CD14-positive monocyte (primary cell): ENCODE results near the gene KRT75. TPM values are rescaled to one million over a fixed set of nuclear protein-coding genes. Genes with fewer than 3 reads are reported as not detected.

ENCODE experiments used
- DNase-seq, 3 donors: peaks; one replicate each; pipeline ENCODE4 v3.0.0-alpha.2; 2011 to 2022
- H2AFZ ChIP-seq: 2 replicates; pipeline ENCODE4 v1.6.0; 2012; ENCODE audit warnings: mild to moderate bottlenecking, low read depth, low read length, inconsistent platforms; ENCODE audit not compliant: insufficient read depth, poor library complexity, severe bottlenecking
- H3K27ac ChIP-seq, 2 donors: 1 replicate in 1 of 2; 2 replicates in 1 of 2; pipeline ENCODE4 v1.5.1; 2012 to 2013; ENCODE audit warnings: low read length in 2 of 2, control low read depth in 1 of 2, inconsistent platforms in 1 of 2, low read depth in 1 of 2, mild to moderate bottlenecking in 1 of 2
- H3K27me3 ChIP-seq, 2 donors: one replicate each; pipeline versions ENCODE4 v1.6.0 to v1.6.1; 2011 to 2013; ENCODE audit warnings: low read length in 2 of 2; ENCODE audit not compliant: control insufficient read depth in 2 of 2, insufficient read depth in 2 of 2
- H3K36me3 ChIP-seq, 2 donors: replicated peaks in 1 of 2; 1 replicate in 1 of 2; 2 replicates in 1 of 2; pipeline versions ENCODE4 v1.5.1 to v1.6.1; 2012 to 2013; ENCODE audit warnings: low read length in 2 of 2, control low read depth in 1 of 2, inconsistent platforms in 1 of 2, mild to moderate bottlenecking in 1 of 2; ENCODE audit not compliant: insufficient read depth in 2 of 2, control insufficient read depth in 1 of 2
- H3K4me1 ChIP-seq, 2 donors: 1 replicate in 1 of 2; 2 replicates in 1 of 2; pipeline versions ENCODE4 v1.5.1 to v1.6.1; 2012 to 2013; ENCODE audit warnings: low read length in 2 of 2, control low read depth in 1 of 2, inconsistent platforms in 1 of 2, mild to moderate bottlenecking in 1 of 2, moderate library complexity in 1 of 2; ENCODE audit not compliant: insufficient read depth in 2 of 2, control insufficient read depth in 1 of 2
- H3K4me2 ChIP-seq: replicated peaks from 2 replicates; pipeline ENCODE3; 2012; ENCODE audit warnings: low read length, moderate library complexity, mild to moderate bottlenecking; ENCODE audit not compliant: poor library complexity, severe bottlenecking; ENCODE audit errors: extremely low read depth
- H3K4me3 ChIP-seq, 3 experiments: fragments of 200-600 bp in 1 of 3; sonication (generic) in 1 of 3; replicated peaks in 1 of 3; 1 replicate in 2 of 3; 2 replicates in 1 of 3; pipeline ENCODE4 v1.5.1; 2011 to 2013; ENCODE audit warnings: low read length in 3 of 3, mild to moderate bottlenecking in 3 of 3, control low read depth in 2 of 3, low read depth in 2 of 3, inconsistent platforms in 1 of 3, moderate library complexity in 1 of 3
- H3K79me2 ChIP-seq: 2 replicates; pipeline ENCODE4 v1.6.0; 2012; ENCODE audit warnings: mild to moderate bottlenecking, control low read depth, inconsistent platforms, low read length, moderate library complexity; ENCODE audit not compliant: insufficient read depth
- H3K9ac ChIP-seq: 2 replicates; pipeline ENCODE4 v1.6.0; 2017; ENCODE audit warnings: low read length, mild to moderate bottlenecking; ENCODE audit not compliant: insufficient read depth, poor library complexity, severe bottlenecking
- H3K9me3 ChIP-seq, 2 donors: replicated peaks in 1 of 2; 1 replicate in 1 of 2; 2 replicates in 1 of 2; pipeline versions ENCODE4 v1.5.1 to v1.6.1; 2012 to 2013; ENCODE audit warnings: low read length in 2 of 2, control low read depth in 1 of 2; ENCODE audit not compliant: control insufficient read depth in 1 of 2, insufficient read depth in 1 of 2
- H4K20me1 ChIP-seq: 2 replicates; pipeline ENCODE4 v1.6.0; 2012; ENCODE audit warnings: mild to moderate bottlenecking, low read length, control low read depth, moderate library complexity; ENCODE audit not compliant: insufficient read depth
- H3K27ac Mint-ChIP-seq, 7 donors: one replicate each; pipeline ENCODE4 v1.8.0; 2020; ENCODE audit warnings: mild to moderate bottlenecking in 7 of 7, mixed read lengths in 7 of 7, moderate library complexity in 6 of 7, inconsistent platforms in 2 of 7
- H3K27me3 Mint-ChIP-seq, 3 donors: one replicate each; pipeline ENCODE4 v1.8.0; 2021 to 2022; ENCODE audit warnings: low read depth in 3 of 3, mild to moderate bottlenecking in 3 of 3, mixed read lengths in 3 of 3, moderate library complexity in 3 of 3, inconsistent platforms in 1 of 3
- H3K36me3 Mint-ChIP-seq, 2 donors: one replicate each; pipeline ENCODE4 v1.8.0; 2020; ENCODE audit warnings: mixed read lengths in 2 of 2, inconsistent platforms in 1 of 2, mild to moderate bottlenecking in 1 of 2
- H3K4me1 Mint-ChIP-seq: one replicate; pipeline ENCODE4 v1.8.0; 2020; ENCODE audit warnings: mild to moderate bottlenecking, mixed read lengths
- H3K4me3 Mint-ChIP-seq, 2 donors: one replicate each; pipeline ENCODE4 v1.8.0; 2020; ENCODE audit warnings: mild to moderate bottlenecking in 2 of 2, mixed read lengths in 2 of 2, moderate library complexity in 1 of 2
- H3K9me3 Mint-ChIP-seq, 7 donors: one replicate each; pipeline ENCODE4 v1.8.0; 2020 to 2022; ENCODE audit warnings: mixed read lengths in 7 of 7, mild to moderate bottlenecking in 6 of 7, moderate library complexity in 6 of 7, inconsistent platforms in 2 of 7
- WGBS: methylation state at CpG from one replicate; pipeline ENCODE4 v1.1.5; 2013; ENCODE audit warnings: missing lambda C conversion rate; ENCODE audit not compliant: insufficient coverage; 5-methylcytosine and 5-hydroxymethylcytosine counted together
- intact Hi-C, 2 donors: fragments of 100-400 bp; cut with micrococcal nuclease; formaldehyde crosslinking; loops; one replicate each; pipeline versions ENCODE4 v1.15.0 to v1.15.1; 2023
- polyA plus RNA-seq, 3 donors: library from polyadenylated mRNA; depleted of rRNA in 1 of 3; unstranded in 2 of 3; stranded (reverse) in 1 of 3; fragments of 300-500 nt in 2 of 3; fragments of >200 nt in 1 of 3; fragmentation: Illumina TruSeq in 2 of 3; gene quantifications; 1 replicate in 2 of 3; 2 replicates in 1 of 3; pipeline ENCODE4 v1.2.3, GENCODE V29; 2012 to 2021
- TF ChIP-seq, protein P1 (sequence below): fragments of 200-600 bp; IDR thresholded peaks from one replicate; pipeline ENCODE4 v1.8.0; 2022; ENCODE audit warnings: antibody characterized with exemption, mild to moderate bottlenecking

The KRT75 gene
- polyA plus RNA-seq, 3 donors = not detected

DNA sequence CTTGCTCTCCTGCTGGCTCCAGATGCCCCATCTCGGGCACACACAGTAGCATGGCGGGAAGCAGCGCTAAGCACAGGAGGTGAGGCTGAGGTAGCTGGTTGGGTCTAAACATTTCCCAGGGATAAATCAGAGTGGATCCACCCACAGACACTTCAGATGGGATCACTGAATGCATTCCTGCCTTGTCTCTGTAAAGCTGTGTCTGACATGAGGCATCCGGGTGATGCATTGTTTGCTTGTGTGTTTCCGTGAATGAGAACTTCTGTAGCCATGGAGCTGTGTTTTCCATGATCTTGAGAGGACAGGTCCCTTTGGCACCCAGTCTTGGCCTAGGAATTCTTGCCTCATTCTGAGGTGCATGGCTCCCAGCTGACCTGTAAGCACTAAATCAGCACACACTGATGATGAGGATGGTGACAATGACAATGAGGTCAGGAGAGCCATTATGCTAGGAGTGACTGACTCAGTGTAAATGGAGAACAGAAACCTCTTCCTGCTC is 6.7 kb upstream of the KRT75 start:
- Histone ChIP-seq H3K36me3 (no peaks in the 10 kb centered on the region), H3K79me2 (no peaks in the 10 kb centered on the region), H3K27me3 (no peaks in the 10 kb centered on the region), H3K9ac (no peak overlapping the region), H3K27ac (no peak overlapping the region), H3K4me2 (no peak overlapping the region), H2AFZ (no peak overlapping the region), H3K4me3 (no peak overlapping the region), H3K4me1 (no peaks in the 10 kb centered on the region), H4K20me1 (no peaks in the 10 kb centered on the region), H3K9me3 (no peaks in the 10 kb centered on the region)
- Mint-ChIP-seq H3K4me1 (no peaks in the 10 kb centered on the region), H3K27me3 (peaks cover 9 to 19% (median 16%) of the 10 kb centered on the region in 3 donors), H3K4me3 (no peak overlapping the region), H3K9me3 (peaks cover 0 to 2% (median 0%) of the 10 kb centered on the region in 7 donors), H3K27ac (no peak overlapping the region), H3K36me3 (no peaks in the 10 kb centered on the region)
- intact Hi-C loops = no loop called here
- 100% methylated on average over 5 of the region's 5 CpGs for WGBS
- DNase-seq = no peak
- TF ChIP-seq, protein P1, sequence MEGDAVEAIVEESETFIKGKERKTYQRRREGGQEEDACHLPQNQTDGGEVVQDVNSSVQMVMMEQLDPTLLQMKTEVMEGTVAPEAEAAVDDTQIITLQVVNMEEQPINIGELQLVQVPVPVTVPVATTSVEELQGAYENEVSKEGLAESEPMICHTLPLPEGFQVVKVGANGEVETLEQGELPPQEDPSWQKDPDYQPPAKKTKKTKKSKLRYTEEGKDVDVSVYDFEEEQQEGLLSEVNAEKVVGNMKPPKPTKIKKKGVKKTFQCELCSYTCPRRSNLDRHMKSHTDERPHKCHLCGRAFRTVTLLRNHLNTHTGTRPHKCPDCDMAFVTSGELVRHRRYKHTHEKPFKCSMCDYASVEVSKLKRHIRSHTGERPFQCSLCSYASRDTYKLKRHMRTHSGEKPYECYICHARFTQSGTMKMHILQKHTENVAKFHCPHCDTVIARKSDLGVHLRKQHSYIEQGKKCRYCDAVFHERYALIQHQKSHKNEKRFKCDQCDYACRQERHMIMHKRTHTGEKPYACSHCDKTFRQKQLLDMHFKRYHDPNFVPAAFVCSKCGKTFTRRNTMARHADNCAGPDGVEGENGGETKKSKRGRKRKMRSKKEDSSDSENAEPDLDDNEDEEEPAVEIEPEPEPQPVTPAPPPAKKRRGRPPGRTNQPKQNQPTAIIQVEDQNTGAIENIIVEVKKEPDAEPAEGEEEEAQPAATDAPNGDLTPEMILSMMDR = no peak

DNA sequence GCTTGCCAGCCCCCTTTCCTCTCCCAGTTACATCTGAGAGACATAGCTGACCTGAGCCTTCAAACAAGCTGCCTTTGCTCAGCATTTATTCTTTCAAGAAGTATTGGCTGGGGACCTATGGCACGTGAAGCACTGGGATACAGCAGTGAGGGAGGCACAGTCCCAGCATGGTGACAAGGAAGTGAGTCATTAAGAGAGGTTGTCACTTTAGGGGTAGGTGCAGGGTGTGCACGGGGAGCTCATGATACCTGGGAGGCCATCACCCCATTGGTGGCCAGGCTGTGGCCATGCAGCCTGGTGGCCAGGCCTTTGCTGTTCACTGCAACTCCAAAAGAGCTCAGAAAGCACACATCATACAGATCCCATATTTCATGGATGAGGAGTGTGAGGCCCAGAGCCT is 5.7 kb upstream of the KRT75 start:
- no peak overlapping the region for H3K27ac Mint-ChIP-seq
- Histone ChIP-seq H4K20me1 (no peaks in the 10 kb centered on the region), H3K27ac (no peak overlapping the region), H3K4me3 (no peak overlapping the region), H3K4me2 (no peak overlapping the region), H3K4me1 (no peaks in the 10 kb centered on the region), H3K79me2 (no peaks in the 10 kb centered on the region), H3K9me3 (no peaks in the 10 kb centered on the region), H3K27me3 (no peaks in the 10 kb centered on the region), H3K36me3 (no peaks in the 10 kb centered on the region), H2AFZ (no peak overlapping the region), H3K9ac (no peak overlapping the region)
- no peak overlapping the region for H3K4me3 Mint-ChIP-seq
- peaks cover 0 to 2% (median 0%) of the 10 kb centered on the region in 7 donors for H3K9me3 Mint-ChIP-seq
- no peak for DNase-seq
- TF ChIP-seq, protein P1 = no peak
- no CpG with 5 or more reads among the region's 2 CpGs for WGBS
- peaks cover 9 to 17% (median 16%) of the 10 kb centered on the region in 3 donors for H3K27me3 Mint-ChIP-seq
- H3K36me3 Mint-ChIP-seq = no peaks in the 10 kb centered on the region
- no peaks in the 10 kb centered on the region for H3K4me1 Mint-ChIP-seq
- intact Hi-C loops = no loop called here
